K562 (cell line): ENCODE data around the gene AANAT. TPM values are rescaled to one million over a fixed set of nuclear protein-coding genes. Genes with fewer than 3 reads are reported as not detected.

Source experiments
- ATAC-seq: fragments of 200-7000 bp; cut with Tn5 transposase; 3 replicates; pipeline ENCODE4 v1.9.1; 2020; ENCODE audit warnings: moderate library complexity
- BruUV-seq: library from RNA; stranded (reverse); fragments of 400-500 nt; replicated peaks from 2 replicates; lab custom pipeline; 2021; lab: Mats Ljungman, UMichigan
- CTCF ChIA-PET: fragments of 300-600 bp; formaldehyde crosslinking; extraction: SDS; loops from one replicate; lab custom pipeline; 2021; ENCODE audit warnings: low intra/inter-chr PET ratio; lab: Yijun Ruan, JAX
- POLR2A ChIA-PET: fragments of 300-600, 350-650 bp; sonication (Branson Sonifier 250); formaldehyde crosslinking; extraction: SDS; loops from one replicate; lab custom pipeline; 2021; ENCODE audit warnings: antibody characterized with exemption, inconsistent platforms; lab: Yijun Ruan, JAX
- DNase-seq, 4 experiments: peaks; one replicate each; pipeline versions ENCODE4 v3.0.0 to v3.0.0-alpha.2; 2011 to 2018; ENCODE audit warnings: low spot score in 3 of 4, mixed read lengths in 3 of 4; ENCODE audit errors: extremely low read depth in 1 of 4
- FAIRE-seq: peaks from 2 replicates; lab custom pipeline; 2011; peaks lifted over from hg19 to GRCh38; lab: Jason Lieb, UNC
- H2AFZ ChIP-seq: 2 replicates; pipeline ENCODE4 v1.6.0; 2011; ENCODE audit warnings: low read depth, low read length, control low read depth, inconsistent platforms
- H3K27ac ChIP-seq: fragments of 200-600 bp; 3 replicates; pipeline ENCODE4 v1.8.0; 2011; ENCODE audit warnings: low read depth, mild to moderate bottlenecking, control low read depth, inconsistent platforms, low read length, moderate library complexity, mixed read lengths; ENCODE audit errors: extremely low read depth
- H3K27me3 ChIP-seq, 2 experiments: fragments of 300-600 bp in 1 of 2; 2 replicates in 1 of 2; 3 replicates in 1 of 2; pipeline versions ENCODE4 v1.6.0 to v1.8.0; 2011; ENCODE audit warnings: inconsistent platforms in 2 of 2, low read length in 2 of 2, mild to moderate bottlenecking in 1 of 2, mixed read lengths in 1 of 2, moderate library complexity in 1 of 2; ENCODE audit not compliant: control insufficient read depth in 2 of 2, insufficient read depth in 2 of 2
- H3K36me3 ChIP-seq: fragments of 300-600 bp; 3 replicates; pipeline ENCODE4 v1.8.0; 2011; ENCODE audit warnings: mild to moderate bottlenecking, low read length, inconsistent platforms; ENCODE audit not compliant: control insufficient read depth, insufficient read depth
- H3K4me1 ChIP-seq, 2 experiments: fragments of 200-600 bp in 1 of 2; replicated peaks in 1 of 2; 2 replicates in 1 of 2; 3 replicates in 1 of 2; pipeline versions ENCODE4 v1.5.1 to v1.8.0; 2011; ENCODE audit warnings: inconsistent platforms in 2 of 2, low read length in 2 of 2, mild to moderate bottlenecking in 1 of 2, mixed read lengths in 1 of 2, moderate library complexity in 1 of 2; ENCODE audit not compliant: control insufficient read depth in 2 of 2, insufficient read depth in 2 of 2
- H3K4me2 ChIP-seq: 2 replicates; pipeline ENCODE4 v1.6.1; 2011; ENCODE audit warnings: low read length, control low read depth, inconsistent platforms, mixed read lengths; ENCODE audit not compliant: insufficient read depth
- H3K4me3 ChIP-seq: fragments of 200-600 bp; sonication (generic), shearing (Covaris generic); 2 replicates; pipeline ENCODE4 v1.5.1; 2016; ENCODE audit warnings: control low read depth, inconsistent platforms
- H3K79me2 ChIP-seq: fragments of 200-600 bp; 3 replicates; pipeline ENCODE4 v1.8.0; 2011; ENCODE audit warnings: low read length, inconsistent platforms; ENCODE audit not compliant: control insufficient read depth, insufficient read depth
- H3K9ac ChIP-seq, 2 experiments: 2 replicates each; pipeline versions ENCODE4 v1.6.0 to v1.6.1; 2011; ENCODE audit warnings: low read depth in 2 of 2, low read length in 2 of 2, control low read depth in 1 of 2, inconsistent platforms in 1 of 2, mild to moderate bottlenecking in 1 of 2, mixed read lengths in 1 of 2; ENCODE audit not compliant: insufficient read depth in 1 of 2
- H3K9me1 ChIP-seq: one replicate; pipeline ENCODE4 v1.6.0; 2011; ENCODE audit warnings: inconsistent platforms, mild to moderate bottlenecking, low read length, moderate library complexity; ENCODE audit not compliant: control insufficient read depth, insufficient read depth
- H3K9me3 ChIP-seq: replicated peaks from 2 replicates; pipeline ENCODE4 v1.5.1; 2011; ENCODE audit warnings: low read depth, low read length, inconsistent platforms; ENCODE audit not compliant: control insufficient read depth, insufficient read depth
- H4K20me1 ChIP-seq: replicated peaks from 2 replicates; pipeline ENCODE4 v1.6.1; 2011; ENCODE audit warnings: low read length, inconsistent platforms, mixed read lengths; ENCODE audit not compliant: control insufficient read depth, insufficient read depth
- EWSR1 ChIP-seq: fragments of 450-650 bp; IDR thresholded peaks from 2 replicates; pipeline ENCODE4 v1.6.1; 2018; ENCODE audit warnings: borderline replicate concordance, mild to moderate bottlenecking, low read depth, moderate library complexity; ENCODE audit not compliant: partially characterized antibody
- FOS ChIP-seq: IDR thresholded peaks from 3 replicates; pipeline ENCODE4 v1.6.1; 2011; ENCODE audit not compliant: insufficient read length; ENCODE audit errors: extremely low read depth
- POLR3A ChIP-seq: IDR thresholded peaks from 2 replicates; pipeline ENCODE4 v1.6.1; 2011; ENCODE audit warnings: borderline replicate concordance, mild to moderate bottlenecking, moderate library complexity; ENCODE audit not compliant: insufficient read length, insufficient read depth; ENCODE audit errors: extremely low read depth
- ZNF263 ChIP-seq: sonication (generic); formaldehyde crosslinking; IDR thresholded peaks from 2 replicates; pipeline ENCODE4 v1.8.0; 2022; ENCODE audit warnings: mild to moderate bottlenecking, missing genetic modification reagents, borderline replicate concordance
- ZNF589 ChIP-seq: fragments of 200-800 bp; sonication (Bioruptor generic); IDR thresholded peaks from 2 replicates; pipeline ENCODE4 v1.6.1; 2016; ENCODE audit warnings: low read depth, missing genetic modification characterization, missing compliant biosample characterization
- WGBS: fragments of 100-300 bp; shearing (Covaris generic); methylation state at CpG from one replicate; pipeline ENCODE4 v1.1.6; 2016; ENCODE audit warnings: low coverage, mixed read lengths; ENCODE audit not compliant: insufficient coverage; ENCODE audit errors: missing lambda C conversion rate; 5-methylcytosine and 5-hydroxymethylcytosine counted together
- in situ Hi-C: fragments of 300-500 bp; cut with MboI; formaldehyde crosslinking; loops from 4 replicates; pipeline ENCODE4 v1.15.0; 2018; ENCODE audit warnings: inconsistent platforms, mixed read lengths
- intact Hi-C: fragments of 100-400 bp; cut with micrococcal nuclease; formaldehyde crosslinking; loops from 2 replicates; pipeline ENCODE4 v1.14.2; 2022
- polyA plus RNA-seq, 8 experiments: library from polyadenylated mRNA; depleted of rRNA in 4 of 8; stranded (reverse) in 5 of 8; unstranded in 3 of 8; fragments of >200 nt; fragmentation: Nextera tagmentation in 2 of 8; fragmentation: Illumina TruSeq in 1 of 8; extraction: Ambion mirVana in 2 of 8; extraction: Trizol in 1 of 8; gene quantifications; 2 replicates each; pipeline versions ENCODE4 v1.2.1 to v1.2.3, GENCODE V29; 2011 to 2014; ENCODE audit warnings: inconsistent platforms in 1 of 8, missing spikeins in 1 of 8
- total RNA-seq, 7 experiments: library from RNA; depleted of rRNA in 6 of 7; stranded (reverse); fragments of >200 nt in 6 of 7; fragmentation: Illumina TruSeq in 2 of 7; extraction: Trizol in 2 of 7; gene quantifications; 2 replicates each; pipeline versions ENCODE4 v1.2.1 to v1.2.3, GENCODE V29; 2011 to 2021; ENCODE audit warnings: low replicate concordance in 1 of 7

Gene AANAT
- total and polyA plus RNA-seq, 9 of the 15 experiments (the other 6 are each of a cell fraction or from before 2014, with no cell fraction given), result not detected

DNA sequence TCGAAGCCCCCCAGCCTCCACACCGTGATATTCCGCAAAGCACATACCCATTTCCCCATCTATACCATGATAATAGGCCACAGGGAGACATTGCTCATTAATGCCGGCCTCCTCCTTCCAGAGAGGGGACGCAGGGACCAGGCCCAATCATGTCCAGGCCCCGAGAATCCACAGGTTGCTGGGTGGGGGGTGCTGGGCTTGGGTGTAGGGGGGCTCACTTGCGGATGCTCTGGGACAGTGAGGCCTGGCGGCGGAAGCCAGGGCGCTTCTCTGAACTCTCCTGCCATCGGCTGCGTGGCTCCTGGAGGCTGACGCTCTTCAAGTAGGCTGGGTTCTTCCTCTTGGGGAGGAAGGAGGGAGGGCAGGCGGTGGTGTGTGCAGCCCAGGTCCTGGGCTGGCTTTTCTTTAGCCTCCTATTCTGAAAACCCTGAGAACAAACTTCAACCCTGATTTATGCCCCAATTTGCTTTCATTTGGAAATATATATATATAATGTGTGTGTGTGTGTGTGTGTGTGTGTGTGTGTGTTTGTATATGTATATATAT is 12.2 kb downstream of the AANAT start:
- peak overlapping the region in 1 of 2 experiments; percentile 17; a peak in 1 of 4 replicates for H3K9ac ChIP-seq
- in situ Hi-C loops, result no loop called here
- H3K36me3 ChIP-seq, result no peaks in the 10 kb centered on the region
- no peak overlapping the region for H2AFZ ChIP-seq
- no peak overlapping the region for H3K27ac ChIP-seq
- H3K9me3 ChIP-seq, result no peaks in the 10 kb centered on the region
- peaks cover 3 to 28% of the 10 kb centered on the region in 2 experiments; a peak in 2 of 5 replicates for H3K4me1 ChIP-seq
- no peaks in the 10 kb centered on the region for H4K20me1 ChIP-seq
- intact Hi-C loops, result no loop called here
- CTCF ChIA-PET, result no interaction called here
- 53% methylated on average over 8 of the region's 14 CpGs for WGBS
- H3K79me2 ChIP-seq, result no peaks in the 10 kb centered on the region
- H3K27me3 ChIP-seq, result peaks cover 0 to 25% of the 10 kb centered on the region in 2 experiments; a peak in 3 of 5 replicates
- H3K4me2 ChIP-seq, result no peak overlapping the region
- FAIRE-seq (no peak), ATAC-seq (no peak), DNase-seq (no peak)
- H3K9me1 ChIP-seq, result no peaks in the 10 kb centered on the region
- POLR2A ChIA-PET, result interaction anchor here (1.1 to 2.1 kb wide), 2 partner anchors 10 to 13 kb away, joined by 3 to 6 read pairs; no protein-coding TSS in a partner anchor
- no peak overlapping the region for H3K4me3 ChIP-seq
- no TSS peak for BruUV-seq
- TF ChIP-seq FOS (no peak), ZNF263 (CRISPR knock-in tag) (0 out of 2 replicates have a peak, but pooled peaks have one; percentile 24)

DNA sequence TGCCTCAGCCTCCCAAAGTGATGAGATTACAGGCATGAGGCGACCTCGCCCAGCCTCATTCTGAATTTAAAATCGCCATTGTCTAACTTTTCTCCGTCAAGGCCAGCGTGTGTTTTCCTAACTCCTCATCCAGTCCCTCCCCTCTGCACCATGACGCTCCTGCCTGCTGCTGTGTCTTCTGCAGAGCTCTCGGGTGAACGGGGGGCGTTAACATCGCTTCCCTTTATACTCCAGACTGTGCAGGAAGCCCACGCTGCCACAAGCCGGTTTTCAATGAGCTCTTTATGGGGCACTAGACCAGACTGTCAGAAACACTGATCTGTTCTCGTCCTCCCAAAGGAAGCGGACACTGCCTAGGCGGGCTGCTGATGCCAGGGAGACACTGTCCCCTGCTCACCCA is 13.2 kb downstream of the AANAT start:
- H3K9me3 ChIP-seq, result no peaks in the 10 kb centered on the region
- intact Hi-C loops, result no loop called here
- in situ Hi-C loops, result no loop called here
- no peak overlapping the region for H2AFZ ChIP-seq
- ATAC-seq, result no peak
- H3K36me3 ChIP-seq, result no peaks in the 10 kb centered on the region
- no TSS peak for BruUV-seq
- no peaks in the 10 kb centered on the region for H4K20me1 ChIP-seq
- H3K4me3 ChIP-seq, result no peak overlapping the region
- ChIA-PET POLR2A (interaction anchor here (0.7 to 2.1 kb wide), 4 partner anchors 11 to 22 kb away, joined by 3 to 6 read pairs (median 5); no protein-coding TSS in a partner anchor), CTCF (no interaction called here)
- no peak overlapping the region for H3K27ac ChIP-seq
- H3K9me1 ChIP-seq, result no peaks in the 10 kb centered on the region
- no peak overlapping the region for H3K4me2 ChIP-seq
- H3K4me1 ChIP-seq, result peaks cover 5 to 24% of the 10 kb centered on the region in 2 experiments; a peak in 4 of 5 replicates
- H3K27me3 ChIP-seq, result peaks cover 0 to 20% of the 10 kb centered on the region in 2 experiments; a peak in 3 of 5 replicates
- H3K9ac ChIP-seq, result peak overlapping the region in 1 of 2 experiments; percentile 10; a peak in 2 of 4 replicates
- DNase-seq, result no peak
- no peaks in the 10 kb centered on the region; the same call in 2 of the 3 replicates for H3K79me2 ChIP-seq
- TF ChIP-seq ZNF589 (no peak), EWSR1 (no peak), POLR3A (no peak), FOS (no peak)
- WGBS, result 37% methylated on average over 15 of the region's 15 CpGs
- FAIRE-seq, result no peak
